Mucosa of rectum (tissue), 2 donors: ENCODE data around the gene MAST4.

Experiments used
- H3K27ac ChIP-seq, 2 donors: one replicate each; pipeline ENCODE4 v1.7.0; 2013; ENCODE audit warnings: inconsistent platforms in 2 of 2, low read depth in 2 of 2, low read length in 2 of 2
- H3K27me3 ChIP-seq, 2 donors: one replicate each; pipeline ENCODE4 v1.7.0; 2013; ENCODE audit warnings: low read length in 2 of 2; ENCODE audit not compliant: control insufficient read depth in 2 of 2, insufficient read depth in 2 of 2
- H3K36me3 ChIP-seq, 2 donors: one replicate each; pipeline ENCODE4 v1.7.0; 2013; ENCODE audit warnings: low read length in 2 of 2; ENCODE audit not compliant: control insufficient read depth in 2 of 2, insufficient read depth in 2 of 2
- H3K4me1 ChIP-seq, 2 donors: one replicate each; pipeline ENCODE4 v1.7.0; 2013; ENCODE audit warnings: low read length in 2 of 2, mild to moderate bottlenecking in 1 of 2; ENCODE audit not compliant: control insufficient read depth in 2 of 2, insufficient read depth in 2 of 2
- H3K4me3 ChIP-seq, 2 donors: one replicate each; pipeline ENCODE4 v1.7.0; 2013; ENCODE audit warnings: low read length in 2 of 2
- H3K9ac ChIP-seq, 2 donors: one replicate each; pipeline ENCODE4 v1.7.0; 2013; ENCODE audit warnings: low read length in 2 of 2, low read depth in 1 of 2, mild to moderate bottlenecking in 1 of 2
- H3K9me3 ChIP-seq, 2 donors: one replicate each; pipeline ENCODE4 v1.7.0; 2013; ENCODE audit warnings: low read length in 2 of 2; ENCODE audit not compliant: control insufficient read depth in 2 of 2
- donor health status: healthy.
- donor health status: Normal muscosa, but diverticular disease.

Gene MAST4

GRCh38 chr5:66862020-66862419 is 265.8 kb downstream of the MAST4 start:
- Histone ChIP-seq H3K4me3 (no peak overlapping the region), H3K9me3 (no peaks in the 10 kb centered on the region), H3K4me1 (no peaks in the 10 kb centered on the region), H3K27ac (no peak overlapping the region), H3K9ac (no peak overlapping the region), H3K36me3 (no peaks in the 10 kb centered on the region), H3K27me3 (no peaks in the 10 kb centered on the region)

GRCh38 chr5:66863243-66864170 is 267.3 kb downstream of the MAST4 start:
- Histone ChIP-seq H3K27me3 (no peaks in the 10 kb centered on the region), H3K9ac (no peak overlapping the region), H3K36me3 (no peaks in the 10 kb centered on the region), H3K4me1 (no peaks in the 10 kb centered on the region), H3K4me3 (no peak overlapping the region), H3K9me3 (no peaks in the 10 kb centered on the region), H3K27ac (no peak overlapping the region)

GRCh38 chr5:66864240-66864884 is 268.2 kb downstream of the MAST4 start:
- H3K4me1 ChIP-seq, result no peaks in the 10 kb centered on the region

GRCh38 chr5:66867618-66868322 is 271.6 kb downstream of the MAST4 start:
- Histone ChIP-seq H3K4me1 (no peaks in the 10 kb centered on the region), H3K27me3 (no peaks in the 10 kb centered on the region), H3K9ac (no peak overlapping the region), H3K9me3 (no peaks in the 10 kb centered on the region), H3K27ac (no peak overlapping the region), H3K4me3 (no peak overlapping the region), H3K36me3 (no peaks in the 10 kb centered on the region)

More at GRCh38 chr5:66864240-66864884, 268.2 kb downstream of the MAST4 start:
- no peaks in the 10 kb centered on the region for H3K27me3 ChIP-seq
- no peak overlapping the region for H3K27ac ChIP-seq
- no peak overlapping the region for H3K4me3 ChIP-seq
- no peaks in the 10 kb centered on the region for H3K9me3 ChIP-seq
- H3K9ac ChIP-seq, result no peak overlapping the region
- no peaks in the 10 kb centered on the region for H3K36me3 ChIP-seq

- Histone ChIP-seq H3K27ac (no peak overlapping the region), H3K27me3 (no peaks in the 10 kb centered on the region), H3K9me3 (no peaks in the 10 kb centered on the region)
These were observed 273.2 kb downstream of the MAST4 start for GRCh38 chr5:66869347-66869746.

GRCh38 chr5:66870708-66871107 is 274.5 kb downstream of the MAST4 start:
- Histone ChIP-seq H3K27ac (no peak overlapping the region), H3K4me3 (no peak overlapping the region), H3K9ac (no peak overlapping the region), H3K9me3 (no peaks in the 10 kb centered on the region), H3K4me1 (no peaks in the 10 kb centered on the region), H3K36me3 (no peaks in the 10 kb centered on the region), H3K27me3 (no peaks in the 10 kb centered on the region)

More at GRCh38 chr5:66869347-66869746, 273.2 kb downstream of the MAST4 start:
- Histone ChIP-seq H3K4me1 (no peaks in the 10 kb centered on the region), H3K9ac (no peak overlapping the region), H3K4me3 (no peak overlapping the region), H3K36me3 (no peaks in the 10 kb centered on the region)

GRCh38 chr5:66871651-66872050 is 275.5 kb downstream of the MAST4 start:
- Histone ChIP-seq H3K4me3 (no peak overlapping the region), H3K9ac (no peak overlapping the region), H3K4me1 (no peaks in the 10 kb centered on the region), H3K27me3 (no peaks in the 10 kb centered on the region), H3K27ac (no peak overlapping the region), H3K9me3 (no peaks in the 10 kb centered on the region), H3K36me3 (no peaks in the 10 kb centered on the region)

GRCh38 chr5:66872736-66873331 is 276.6 kb downstream of the MAST4 start:
- Histone ChIP-seq H3K36me3 (no peaks in the 10 kb centered on the region), H3K4me1 (no peaks in the 10 kb centered on the region), H3K9ac (no peak overlapping the region), H3K4me3 (no peak overlapping the region), H3K27ac (no peak overlapping the region), H3K9me3 (no peaks in the 10 kb centered on the region), H3K27me3 (no peaks in the 10 kb centered on the region)

GRCh38 chr5:66874004-66874403 is 277.8 kb downstream of the MAST4 start:
- Histone ChIP-seq H3K9ac (no peak overlapping the region), H3K9me3 (no peaks in the 10 kb centered on the region), H3K36me3 (no peaks in the 10 kb centered on the region), H3K4me1 (no peaks in the 10 kb centered on the region), H3K27me3 (no peaks in the 10 kb centered on the region), H3K4me3 (no peak overlapping the region), H3K27ac (no peak overlapping the region)
